HCT116 (cell line): ENCODE data around the gene CES3. TPM values are rescaled to one million over a fixed set of nuclear protein-coding genes. Genes with fewer than 3 reads are reported as not detected.

Experiments used
- ATAC-seq: fragments of 200-7000 bp; cut with Tn5 transposase; 2 replicates; pipeline ENCODE4 v1.9.1; 2020; ENCODE audit warnings: mild to moderate bottlenecking, moderate library complexity
- BruUV-seq: library from RNA; stranded (reverse); fragments of 400-500 nt; replicated peaks from 2 replicates; lab custom pipeline; 2021; lab: Mats Ljungman, UMichigan
- CTCF ChIA-PET: fragments of 300-600 bp; sonication (Branson Sonifier 250); formaldehyde crosslinking; loops from one replicate; lab custom pipeline; 2021; ENCODE audit warnings: antibody characterized with exemption; lab: Charles Lee
- POLR2A ChIA-PET: fragments of 300-600, 350-600 bp; sonication (Branson Sonifier 250); formaldehyde crosslinking; loops from one replicate; lab custom pipeline; 2021; ENCODE audit warnings: antibody characterized with exemption; lab: Charles Lee
- RAD21 ChIA-PET, 2 experiments: fragments of 300-600 bp; sonication (Branson Sonifier 250); formaldehyde crosslinking; loops; one replicate each; lab custom pipeline; 2023; ENCODE audit warnings: low total read pairs in 2 of 2; ENCODE audit not compliant: uncharacterized antibody in 2 of 2, unreplicated experiment in 2 of 2, low non-redundant PET in 1 of 2; lab: Charles Lee
- DNase-seq: peaks from one replicate; pipeline ENCODE4 v3.0.0-alpha.2; 2010; ENCODE audit warnings: low read depth, low spot score
- H2AFZ ChIP-seq: fragments of 200-600 bp; shearing (Covaris generic), sonication (generic); 2 replicates; pipeline ENCODE4 v1.6.1; 2017; ENCODE audit warnings: low read depth, mixed run types, mixed read lengths, antibody characterized with exemption, low read length; ENCODE audit not compliant: poor library complexity, severe bottlenecking
- H3K27ac ChIP-seq: 2 replicates; pipeline ENCODE4 v1.5.1; 2012; ENCODE audit warnings: low read depth, low read length
- H3K27me3 ChIP-seq: fragments of 200-600 bp; sonication (generic); 2 replicates; pipeline ENCODE4 v1.6.1; 2016; ENCODE audit warnings: mixed run types, low read length, mixed read lengths; ENCODE audit not compliant: insufficient read depth
- H3K36me3 ChIP-seq, 2 experiments: fragments of 200-500 bp in 1 of 2; fragments of 200-600 bp in 1 of 2; sonication (Bioruptor generic) in 1 of 2; sonication (generic) in 1 of 2; 2 replicates each; pipeline versions ENCODE4 v1.5.1 to v1.6.1; 2014 to 2016; ENCODE audit warnings: low read length in 2 of 2, inconsistent platforms in 1 of 2, mixed read lengths in 1 of 2, mixed run types in 1 of 2; ENCODE audit not compliant: insufficient read depth in 2 of 2, control insufficient read depth in 1 of 2
- H3K4me1 ChIP-seq, 2 experiments: fragments of 200-600 bp in 1 of 2; sonication (generic) in 1 of 2; 2 replicates each; pipeline versions ENCODE4 v1.5.1 to v1.6.1; 2012 to 2017; ENCODE audit warnings: low read length in 2 of 2, inconsistent platforms in 1 of 2, mild to moderate bottlenecking in 1 of 2, mixed read lengths in 1 of 2, mixed run types in 1 of 2, moderate library complexity in 1 of 2; ENCODE audit not compliant: insufficient read depth in 2 of 2, control insufficient read depth in 1 of 2
- H3K4me2 ChIP-seq: fragments of 200-600 bp; sonication (generic); 2 replicates; pipeline ENCODE4 v1.6.1; 2017; ENCODE audit warnings: mixed run types, low read length, mixed read lengths
- H3K4me3 ChIP-seq, 2 experiments: fragments of 200-600 bp in 1 of 2; sonication (generic) in 1 of 2; replicated peaks in 1 of 2; 2 replicates each; pipeline ENCODE4 v1.5.1; 2011 to 2016; ENCODE audit warnings: low read length in 2 of 2, control low read depth in 1 of 2, low read depth in 1 of 2, mild to moderate bottlenecking in 1 of 2, mixed read lengths in 1 of 2, mixed run types in 1 of 2
- H3K79me2 ChIP-seq: fragments of 200-600 bp; sonication (generic); 2 replicates; pipeline ENCODE4 v1.6.1; 2017; ENCODE audit warnings: mild to moderate bottlenecking, mixed run types, low read length, moderate library complexity, mixed read lengths; ENCODE audit not compliant: insufficient read depth
- H3K9ac ChIP-seq: fragments of 200-600 bp; sonication (generic); 2 replicates; pipeline ENCODE4 v1.6.1; 2016; ENCODE audit warnings: low read length, mixed read lengths
- H3K9me2 ChIP-seq: fragments of 200-600 bp; sonication (generic), shearing (Covaris generic); 2 replicates; pipeline ENCODE4 v1.6.1; 2017; ENCODE audit warnings: mixed run types, mild to moderate bottlenecking, moderate library complexity; ENCODE audit not compliant: insufficient read depth
- H3K9me3 ChIP-seq, 2 experiments: fragments of 200-500 bp in 1 of 2; fragments of 200-600 bp in 1 of 2; sonication (Bioruptor generic) in 1 of 2; sonication (generic) in 1 of 2; 2 replicates each; pipeline ENCODE4 v1.6.1; 2014 to 2017; ENCODE audit warnings: low read length in 2 of 2, mixed read lengths in 2 of 2, inconsistent platforms in 1 of 2, low read depth in 1 of 2, mild to moderate bottlenecking in 1 of 2, mixed run types in 1 of 2, moderate library complexity in 1 of 2; ENCODE audit not compliant: control insufficient read depth in 1 of 2, insufficient read depth in 1 of 2
- H4K20me1 ChIP-seq: fragments of 200-600 bp; sonication (generic), shearing (Covaris generic); 2 replicates; pipeline ENCODE4 v1.6.1; 2017; ENCODE audit warnings: mixed run types, mild to moderate bottlenecking, moderate library complexity; ENCODE audit not compliant: insufficient read depth
- CBX3 ChIP-seq: IDR thresholded peaks from 2 replicates; pipeline ENCODE4 v1.6.1; 2012; ENCODE audit warnings: low read depth
- CEBPB ChIP-seq: IDR thresholded peaks from 2 replicates; pipeline ENCODE4 v1.6.1; 2012; ENCODE audit warnings: low read depth
- CTCF ChIP-seq, 3 experiments: fragments of 200-600 bp in 1 of 3; sonication (generic) in 1 of 3; IDR thresholded peaks in 2 of 3; conservative IDR thresholded peaks in 1 of 3; 2 replicates each; pipeline ENCODE4 v1.5.1; 2012 to 2017; ENCODE audit warnings: low read depth in 2 of 3, low read length in 2 of 3, antibody characterized with exemption in 1 of 3, borderline replicate concordance in 1 of 3, control low read depth in 1 of 3, mild to moderate bottlenecking in 1 of 3, mixed read lengths in 1 of 3, mixed run types in 1 of 3, moderate library complexity in 1 of 3; ENCODE audit not compliant: insufficient read depth in 1 of 3
- EGR1 ChIP-seq: IDR thresholded peaks from 2 replicates; pipeline ENCODE4 v1.6.1; 2012; ENCODE audit warnings: low read depth
- FOSL1 ChIP-seq: IDR thresholded peaks from 2 replicates; pipeline ENCODE4 v1.6.1; 2012; ENCODE audit warnings: low read depth
- JUND ChIP-seq: IDR thresholded peaks from 2 replicates; pipeline ENCODE4 v1.6.1; 2012
- POLR2AphosphoS5 ChIP-seq: IDR thresholded peaks from 2 replicates; pipeline ENCODE4 v1.6.1; 2011; ENCODE audit warnings: mild to moderate bottlenecking, low read depth, low read length, moderate library complexity
- RAD21 ChIP-seq: IDR thresholded peaks from 2 replicates; pipeline ENCODE4 v1.6.1; 2012; ENCODE audit warnings: low read depth, mild to moderate bottlenecking
- intact Hi-C: fragments of 100-400 bp; cut with micrococcal nuclease; formaldehyde crosslinking; loops from 2 replicates; pipeline ENCODE4 v1.10.0; 2022
- total RNA-seq: library from RNA; stranded (reverse); gene quantifications from one replicate; pipeline ENCODE4 v1.2.1, GENCODE V29; 2021; ENCODE audit not compliant: unreplicated experiment

CES3 gene
- total RNA-seq, 1 experiment from 2014 or later, result 10.8 TPM

- Histone ChIP-seq H3K4me3 (no peak overlapping the region), H3K27ac (no peak overlapping the region; the same call in 1 of the 2 replicates), H3K9me2 (no peaks in the 10 kb centered on the region), H3K79me2 (no peaks in the 10 kb centered on the region), H3K4me1 (peaks cover 20 to 30% of the 10 kb centered on the region in 2 experiments), H3K9ac (no peak overlapping the region)
- no TSS peak for BruUV-seq
- CTCF ChIA-PET, result interaction anchor here (1.2 to 3.9 kb wide), 12 partner anchors 10 to 181 kb away, joined by 5 to 79 read pairs (median 13); partner anchors contain the start of genes B3GNT9, CBFB, ELMO3 and FBXL8
- RAD21 ChIA-PET, result interaction anchor here in 1 of 2 experiments (1.7 kb wide), 1 partner anchor 63 kb away, joined by 5 read pairs; no protein-coding TSS in a partner anchor
- TF ChIP-seq EGR1 (no peak), CEBPB (no peak), CTCF (IDR thresholded peaks at IDR 0.05 in 2 of 3, conservative IDR thresholded peaks at IDR 0.05 in 1 of 3; ENCODE audit: borderline replicate concordance in 1 of 3, insufficient read depth in 1 of 3, low read depth in 2 of 3, low read length in 2 of 3) (no peak), FOSL1 (no peak), POLR2AphosphoS5 (no peak), JUND (no peak), CBX3 (no peak), RAD21 (no peak)
- TF ChIP-seq, all 23 proteins: peak for 0
- intact Hi-C loops, result no loop called here
- ATAC-seq, result no peak
- Histone ChIP-seq H3K9me3 (no peaks in the 10 kb centered on the region), H2AFZ (no peak overlapping the region), H3K36me3 (no peaks in the 10 kb centered on the region), H3K27me3 (no peaks in the 10 kb centered on the region), H3K4me2 (no peak overlapping the region), H4K20me1 (no peaks in the 10 kb centered on the region)
- POLR2A ChIA-PET, result interaction anchor here (2.0 kb wide), 1 partner anchor 138 kb away, joined by 8 read pairs; no protein-coding TSS in a partner anchor
- no peak for DNase-seq
Observed at GRCh38 chr16:67016681-67017420, 55.8 kb downstream of the CES3 start.
